Thymus (tissue), 11 donors: ENCODE measurements around the gene TFCP2L1. TPM values are rescaled to one million over a fixed set of nuclear protein-coding genes. Genes with fewer than 3 reads are reported as not detected.

Experiments
- DNase-seq, 9 donors: peaks; one replicate each; pipeline ENCODE4 v3.0.0-alpha.2; 2013; ENCODE audit warnings: low spot score in 9 of 9, low read depth in 6 of 9, missing footprints in 1 of 9
- H3K27ac ChIP-seq, 2 donors: one replicate each; pipeline ENCODE4 v1.5.1; 2013; ENCODE audit warnings: control low read depth in 1 of 2, low read depth in 1 of 2, low read length in 1 of 2, mild to moderate bottlenecking in 1 of 2, moderate library complexity in 1 of 2
- H3K27me3 ChIP-seq, 2 donors: one replicate each; pipeline ENCODE4 v1.5.1; 2013; ENCODE audit warnings: low read length in 1 of 2; ENCODE audit not compliant: control insufficient read depth in 2 of 2, insufficient read depth in 1 of 2
- H3K36me3 ChIP-seq, 2 donors: one replicate each; pipeline ENCODE4 v1.5.1; 2013; ENCODE audit warnings: low read length in 1 of 2, mild to moderate bottlenecking in 1 of 2, moderate library complexity in 1 of 2; ENCODE audit not compliant: control insufficient read depth in 2 of 2, insufficient read depth in 2 of 2
- H3K4me1 ChIP-seq, 2 donors: one replicate each; pipeline ENCODE4 v1.5.1; 2013; ENCODE audit warnings: low read length in 2 of 2; ENCODE audit not compliant: control insufficient read depth in 2 of 2, insufficient read depth in 2 of 2
- H3K4me3 ChIP-seq, 2 donors: one replicate each; pipeline ENCODE4 v1.5.1; 2013; ENCODE audit warnings: low read length in 2 of 2, control low read depth in 1 of 2, mild to moderate bottlenecking in 1 of 2
- H3K9me3 ChIP-seq, 2 donors: one replicate each; pipeline ENCODE4 v1.5.1; 2013; ENCODE audit warnings: low read length in 1 of 2, mild to moderate bottlenecking in 1 of 2; ENCODE audit not compliant: control insufficient read depth in 2 of 2, insufficient read depth in 1 of 2
- WGBS: extraction: QIAGEN DNeasy Blood & Tissue Kit; methylation state at CpG from one replicate; pipeline ENCODE4 v1.1.7; 2013; 5-methylcytosine and 5-hydroxymethylcytosine counted together
- polyA plus RNA-seq: library from polyadenylated mRNA; stranded (reverse); fragments of 200-250 nt; gene quantifications from one replicate; pipeline ENCODE4 v1.2.3, GENCODE V29; 2013
- total RNA-seq: library from RNA; stranded (reverse); fragments of 120-200 nt; gene quantifications from one replicate; pipeline ENCODE4 v1.2.4, GENCODE V29; 2013
- donor health status: healthy.

The TFCP2L1 gene
- total and polyA plus RNA-seq, 2 donors: 0.80 to 1.6 TPM

GRCh38 chr2:121289271-121289670 lies 4.3 kb upstream of the TFCP2L1 start:
- Histone ChIP-seq H3K27me3 (peaks cover 12 to 28% of the 10 kb centered on the region in 2 donors), H3K4me3 (no peak overlapping the region), H3K4me1 (peaks cover 0 to 4% of the 10 kb centered on the region in 2 donors), H3K36me3 (no peaks in the 10 kb centered on the region), H3K9me3 (no peaks in the 10 kb centered on the region), H3K27ac (no peak overlapping the region)
- no peak for DNase-seq
- 94% methylated on average over 5 of the region's 5 CpGs for WGBS

- 83% methylated on average over 12 of the region's 12 CpGs for WGBS
- H3K9me3 ChIP-seq: no peaks in the 10 kb centered on the region
- H3K4me1 ChIP-seq: peaks cover 0 to 4% of the 10 kb centered on the region in 2 donors
- no peaks in the 10 kb centered on the region for H3K36me3 ChIP-seq
- no peak overlapping the region for H3K27ac ChIP-seq
- H3K27me3 ChIP-seq: peaks cover 18 to 35% of the 10 kb centered on the region in 2 donors
- no peak overlapping the region for H3K4me3 ChIP-seq
- DNase-seq: no peak
These were observed 3.6 kb upstream of the TFCP2L1 start for GRCh38 chr2:121288454-121289231.

GRCh38 chr2:121287956-121288355 lies 3.0 kb upstream of the TFCP2L1 start:
- Histone ChIP-seq H3K9me3 (no peaks in the 10 kb centered on the region), H3K4me1 (peaks cover 0 to 4% of the 10 kb centered on the region in 2 donors), H3K27ac (no peak overlapping the region), H3K4me3 (no peak overlapping the region), H3K27me3 (peaks cover 25 to 42% of the 10 kb centered on the region in 2 donors), H3K36me3 (no peaks in the 10 kb centered on the region)
- no peak for DNase-seq
- WGBS: 95% methylated on average over 4 of the region's 4 CpGs

- Histone ChIP-seq H3K4me3 (no peak overlapping the region), H3K9me3 (no peaks in the 10 kb centered on the region), H3K36me3 (no peaks in the 10 kb centered on the region), H3K27me3 (peaks cover 32 to 47% of the 10 kb centered on the region in 2 donors), H3K4me1 (peaks cover 0 to 4% of the 10 kb centered on the region in 2 donors), H3K27ac (no peak overlapping the region)
- WGBS: 86% methylated on average over 9 of the region's 9 CpGs
- no peak for DNase-seq
These were observed 2.3 kb upstream of the TFCP2L1 start for GRCh38 chr2:121287146-121287798.

- H3K4me3 ChIP-seq: no peak overlapping the region
- no peak for DNase-seq
- H3K9me3 ChIP-seq: no peaks in the 10 kb centered on the region
- WGBS: 89% methylated on average over 4 of the region's 4 CpGs
- H3K36me3 ChIP-seq: no peaks in the 10 kb centered on the region
- H3K27ac ChIP-seq: no peak overlapping the region
- H3K27me3 ChIP-seq: peaks cover 32 to 50% of the 10 kb centered on the region in 2 donors
- peaks cover 0 to 4% of the 10 kb centered on the region in 2 donors for H3K4me1 ChIP-seq
These were observed 1.5 kb upstream of the TFCP2L1 start for GRCh38 chr2:121286506-121286905.

- H3K4me1 ChIP-seq: peaks cover 0 to 4% of the 10 kb centered on the region in 2 donors
- H3K36me3 ChIP-seq: no peaks in the 10 kb centered on the region
- H3K27me3 ChIP-seq: peaks cover 32 to 53% of the 10 kb centered on the region in 2 donors
- H3K4me3 ChIP-seq: no peak overlapping the region
- 97% methylated on average over 3 of the region's 3 CpGs for WGBS
- no peak for DNase-seq
- H3K9me3 ChIP-seq: no peaks in the 10 kb centered on the region
- no peak overlapping the region for H3K27ac ChIP-seq
These were observed 924 bp upstream of the TFCP2L1 start for GRCh38 chr2:121285926-121286325.

GRCh38 chr2:121283670-121284462 lies 1.1 kb downstream of the TFCP2L1 start:
- Histone ChIP-seq H3K4me1 (peaks cover 0 to 4% of the 10 kb centered on the region in 2 donors), H3K27ac (no peak overlapping the region), H3K36me3 (no peaks in the 10 kb centered on the region), H3K4me3 (peak overlapping the region in 1 of 2 donors; percentile 18), H3K27me3 (peaks cover 32 to 59% of the 10 kb centered on the region in 2 donors), H3K9me3 (no peaks in the 10 kb centered on the region)
- no peak for DNase-seq
- 69% methylated on average over 12 of the region's 12 CpGs for WGBS

GRCh38 chr2:121282800-121283385 lies 2.1 kb downstream of the TFCP2L1 start:
- no peak overlapping the region for H3K4me3 ChIP-seq
- H3K27me3 ChIP-seq: peaks cover 32 to 59% of the 10 kb centered on the region in 2 donors
- no peaks in the 10 kb centered on the region for H3K9me3 ChIP-seq
- no peak overlapping the region for H3K27ac ChIP-seq
- 96% methylated on average over 13 of the region's 13 CpGs for WGBS
- no peaks in the 10 kb centered on the region for H3K36me3 ChIP-seq
- no peak for DNase-seq
- peaks cover 0 to 4% of the 10 kb centered on the region in 2 donors for H3K4me1 ChIP-seq
